GM12801 (cell line): ENCODE results near the gene MMP2.

Source experiments
- CTCF ChIP-seq: IDR thresholded peaks from one replicate; pipeline ENCODE4 v1.5.1; 2011; ENCODE audit warnings: control low read depth; ENCODE audit not compliant: insufficient read length; ENCODE audit errors: extremely low read depth

MMP2 gene

DNA sequence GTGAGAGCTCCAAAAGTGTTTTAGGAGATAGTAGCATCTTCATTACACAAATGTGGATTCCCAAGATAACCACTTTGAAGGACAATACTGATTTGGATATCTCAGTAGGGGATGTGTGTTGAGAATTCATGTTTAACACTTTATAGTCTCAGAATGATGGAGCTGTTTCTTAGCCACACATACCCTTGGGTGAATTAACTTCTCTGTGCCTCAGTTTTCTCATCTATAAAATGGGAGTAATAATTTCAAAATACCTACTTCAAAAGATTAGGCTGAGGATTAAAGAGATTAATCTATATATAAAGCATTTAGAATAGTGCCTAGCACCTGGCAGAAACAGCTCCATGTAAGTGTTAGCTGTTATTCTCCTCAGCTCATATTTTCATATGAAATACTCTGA lies 48.9 kb downstream of the MMP2 start:
- TF ChIP-seq CTCF, result no peak

DNA sequence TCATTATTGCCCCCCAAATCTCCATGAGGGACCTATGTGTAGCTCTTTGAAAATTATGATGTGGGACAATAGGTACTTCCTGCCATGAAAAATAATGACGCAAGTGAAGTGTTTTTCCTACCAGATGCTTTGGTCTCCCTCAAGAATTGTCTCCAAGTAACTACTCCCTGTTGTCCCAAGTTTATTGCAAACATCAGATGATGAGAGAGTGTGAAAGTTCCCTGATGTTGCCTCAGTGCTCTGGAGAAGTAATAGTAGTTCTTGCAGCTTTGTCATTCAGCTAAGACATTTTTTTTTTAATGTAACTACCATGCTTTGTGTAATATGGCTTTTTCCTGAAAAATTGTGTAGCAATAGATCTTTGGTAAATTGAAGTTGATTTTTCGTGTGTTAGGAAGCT lies 50.0 kb downstream of the MMP2 start:
- no peak for TF ChIP-seq CTCF

DNA sequence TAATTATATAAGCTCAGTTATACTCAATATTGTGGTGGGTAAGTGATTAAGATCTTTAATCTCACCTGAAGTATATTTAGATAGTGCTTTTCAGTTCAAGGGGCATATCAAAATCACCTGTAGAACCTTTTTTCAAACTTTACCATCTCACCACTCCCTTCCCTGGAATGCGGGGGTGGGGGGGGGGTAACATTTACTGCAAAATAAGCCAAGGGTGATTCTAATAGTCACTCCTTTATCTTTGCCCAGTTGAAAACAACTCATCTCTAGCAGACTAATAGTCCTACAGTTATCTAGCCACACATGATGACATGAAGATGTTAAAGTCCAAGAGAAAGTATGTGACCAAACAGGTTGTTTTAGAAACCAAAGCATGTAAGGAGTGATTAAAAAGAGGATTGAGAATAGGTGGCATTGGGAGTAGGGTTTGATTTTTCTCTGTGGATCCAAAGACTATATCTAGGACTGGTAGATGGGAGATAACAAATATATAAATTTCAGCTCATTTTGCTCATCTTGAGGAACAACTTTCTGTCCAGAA lies 51.4 kb downstream of the MMP2 start:
- no peak for TF ChIP-seq CTCF

DNA sequence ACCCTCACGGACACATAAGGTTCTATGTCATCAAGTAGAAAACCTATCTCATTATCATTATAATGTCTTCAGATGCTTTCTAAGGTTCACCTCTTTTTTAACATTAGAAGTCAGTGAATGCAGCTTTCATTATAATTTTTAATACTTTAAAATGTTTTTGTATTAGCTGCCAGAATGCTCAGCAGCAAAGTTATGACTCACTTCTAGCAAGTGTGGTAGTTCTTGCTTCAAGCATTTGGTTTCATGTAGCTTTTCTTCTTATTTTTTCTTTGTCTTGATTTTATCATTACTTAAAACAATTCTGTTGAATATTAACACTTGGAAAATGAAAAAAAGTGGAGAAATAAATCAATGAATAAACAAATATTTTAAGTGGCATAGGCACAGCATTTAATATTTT lies 53.2 kb downstream of the MMP2 start:
- TF ChIP-seq CTCF, result no peak

GRCh38 chr16:55534756-55535155 lies 55.8 kb downstream of the MMP2 start:
- TF ChIP-seq CTCF, result no peak

- TF ChIP-seq CTCF, result no peak
Measured at GRCh38 chr16:55539049-55539448, 60.1 kb downstream of the MMP2 start.

DNA sequence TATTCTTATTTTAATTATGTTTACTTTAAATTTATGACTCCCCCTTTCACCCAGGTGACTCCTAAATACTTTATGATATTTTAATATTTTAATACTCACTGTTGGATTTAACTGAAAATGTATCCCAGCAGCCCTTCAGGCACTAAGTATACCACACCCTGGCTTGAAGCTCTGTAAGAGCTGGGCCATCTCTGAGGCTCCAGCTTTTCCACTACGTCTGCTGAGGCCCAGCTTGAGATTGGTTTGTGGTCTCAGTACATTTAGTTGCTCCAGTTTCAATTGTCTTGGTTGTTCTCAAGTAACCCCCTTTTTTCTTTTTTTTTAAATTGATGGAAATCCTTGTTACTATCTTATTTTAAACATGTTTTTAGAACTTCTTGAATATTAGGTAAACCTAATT lies 60.5 kb downstream of the MMP2 start:
- TF ChIP-seq CTCF, result no peak

DNA sequence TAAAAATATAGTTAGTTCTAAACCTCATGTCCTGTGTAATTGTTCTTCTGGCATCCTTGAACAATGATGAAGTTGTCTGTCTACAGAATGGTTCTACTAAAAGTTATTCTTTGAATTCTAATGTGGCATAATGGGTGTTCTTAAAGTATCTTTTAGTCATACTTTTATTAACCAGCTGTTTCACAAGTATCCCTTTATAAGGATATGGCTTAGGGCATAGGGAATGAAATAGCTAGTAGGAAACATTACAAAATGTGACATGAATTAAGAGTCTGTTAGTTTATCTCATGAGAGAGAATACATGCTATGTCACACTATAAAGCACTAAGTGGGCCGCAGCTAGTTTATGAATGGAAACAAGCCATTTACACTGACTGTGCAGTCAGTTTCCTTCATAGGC lies 61.2 kb downstream of the MMP2 start:
- TF ChIP-seq CTCF, result no peak
